ENCODE results near the gene RANBP9.

RANBP9 gene

GRCh38 chr6:13678255-13678983, 33.2 kb downstream of the RANBP9 start:
- Histone ChIP-seq H3K9me3 (ENCODE audit: control insufficient read depth, insufficient read depth, low read length) (peaks cover 5% of the 10 kb centered on the region; the same call in 1 of the 2 replicates), H3K79me2 (ENCODE audit: control insufficient read depth, low read length) (peaks cover 99% of the 10 kb centered on the region), H3K36me3 (ENCODE audit: control insufficient read depth, low read length) (peaks cover 41% of the 10 kb centered on the region), H3K9me2 (replicated peaks; ENCODE audit: control insufficient read depth, low read length) (no peaks in the 10 kb centered on the region), H3K27me3 (ENCODE audit: control insufficient read depth, low read length) (no peaks in the 10 kb centered on the region), H3K27ac (ENCODE audit: low read depth, low read length) (no peak overlapping the region), H3K4me2 (ENCODE audit: low read length) (no peak overlapping the region), H3K4me1 (ENCODE audit: control insufficient read depth, low read length) (peaks cover 16% of the 10 kb centered on the region), H4K20me1 (ENCODE audit: control insufficient read depth, insufficient read depth, low read depth, low read length) (no peaks in the 10 kb centered on the region), H3K4me3 (ENCODE audit: low read length) (no peak overlapping the region), H3F3A (ENCODE audit: control insufficient read depth, insufficient read depth) (no peaks in the 10 kb centered on the region)
- TF ChIP-seq CTCF (IDR thresholded peaks at IDR 0.05; ENCODE audit: low read depth, low read length, poor library complexity, severe bottlenecking) (no peak), EZH2phosphoT487 (IDR thresholded peaks at IDR 0.05; ENCODE audit: borderline replicate concordance, low read length) (no peak)

- Histone ChIP-seq H3K4me1 (ENCODE audit: control insufficient read depth, low read length) (peaks cover 13% of the 10 kb centered on the region), H3F3A (ENCODE audit: control insufficient read depth, insufficient read depth) (no peaks in the 10 kb centered on the region), H4K20me1 (ENCODE audit: control insufficient read depth, insufficient read depth, low read depth, low read length) (no peaks in the 10 kb centered on the region), H3K9me3 (ENCODE audit: control insufficient read depth, insufficient read depth, low read length) (peaks cover 5% of the 10 kb centered on the region; the same call in 1 of the 2 replicates), H3K4me3 (ENCODE audit: low read length) (no peak overlapping the region), H3K9me2 (replicated peaks; ENCODE audit: control insufficient read depth, low read length) (no peaks in the 10 kb centered on the region), H3K27me3 (ENCODE audit: control insufficient read depth, low read length) (no peaks in the 10 kb centered on the region), H3K79me2 (ENCODE audit: control insufficient read depth, low read length) (peaks cover 99% of the 10 kb centered on the region), H3K36me3 (ENCODE audit: control insufficient read depth, low read length) (peaks cover 38% of the 10 kb centered on the region), H3K27ac (ENCODE audit: low read depth, low read length) (no peak overlapping the region), H3K4me2 (ENCODE audit: low read length) (no peak overlapping the region)
- TF ChIP-seq CTCF (IDR thresholded peaks at IDR 0.05; ENCODE audit: low read depth, low read length, poor library complexity, severe bottlenecking) (no peak), EZH2phosphoT487 (IDR thresholded peaks at IDR 0.05; ENCODE audit: borderline replicate concordance, low read length) (no peak)
Measured at GRCh38 chr6:13677878-13678254, 33.8 kb downstream of the RANBP9 start.

- Histone ChIP-seq H3K9me3 (ENCODE audit: control insufficient read depth, insufficient read depth, low read length) (peaks cover 5% of the 10 kb centered on the region; the same call in 1 of the 2 replicates), H4K20me1 (ENCODE audit: control insufficient read depth, insufficient read depth, low read depth, low read length) (no peaks in the 10 kb centered on the region)
Measured at GRCh38 chr6:13676551-13677156, 35.0 kb downstream of the RANBP9 start.

More at GRCh38 chr6:13676551-13677156, 35.0 kb downstream of the RANBP9 start:
- Histone ChIP-seq H3K36me3 (ENCODE audit: control insufficient read depth, low read length) (peaks cover 34% of the 10 kb centered on the region), H3K9me2 (replicated peaks; ENCODE audit: control insufficient read depth, low read length) (no peaks in the 10 kb centered on the region), H3K27me3 (ENCODE audit: control insufficient read depth, low read length) (no peaks in the 10 kb centered on the region), H3K27ac (ENCODE audit: low read depth, low read length) (no peak overlapping the region), H3F3A (ENCODE audit: control insufficient read depth, insufficient read depth) (no peaks in the 10 kb centered on the region), H3K4me3 (ENCODE audit: low read length) (no peak overlapping the region), H3K79me2 (ENCODE audit: control insufficient read depth, low read length) (peaks cover 99% of the 10 kb centered on the region), H3K4me2 (ENCODE audit: low read length) (no peak overlapping the region), H3K4me1 (ENCODE audit: control insufficient read depth, low read length) (peaks cover 5% of the 10 kb centered on the region)
- TF ChIP-seq CTCF (IDR thresholded peaks at IDR 0.05; ENCODE audit: low read depth, low read length, poor library complexity, severe bottlenecking) (no peak), EZH2phosphoT487 (IDR thresholded peaks at IDR 0.05; ENCODE audit: borderline replicate concordance, low read length) (no peak)

Data from DOHH2 (cell line).